RWPE2 (cell line): ENCODE data around the gene KAT2A.

Source experiments
- ATAC-seq: fragments of 200-7000 bp; cut with Tn5 transposase; 3 replicates; pipeline ENCODE4 v1.9.1; 2021; ENCODE audit warnings: low read depth
- DNase-seq: peaks from one replicate; pipeline ENCODE4 v3.0.0-alpha.2; 2020; ENCODE audit warnings: low spot score
- H3K27ac ChIP-seq: fragments of 450-650 bp; 2 replicates; pipeline ENCODE4 v1.5.1; 2017; ENCODE audit warnings: mild to moderate bottlenecking; ENCODE audit not compliant: poor library complexity, severe bottlenecking
- H3K27me3 ChIP-seq: fragments of 250-450 bp; sonication (Bioruptor Pico); 2 replicates; pipeline ENCODE4 v1.5.1; 2021; ENCODE audit warnings: mild to moderate bottlenecking, moderate library complexity; ENCODE audit not compliant: insufficient read depth, poor library complexity, severe bottlenecking
- H3K36me3 ChIP-seq: fragments of 250-450 bp; sonication (Bioruptor Pico); 2 replicates; pipeline ENCODE4 v1.5.1; 2020; ENCODE audit warnings: low read depth, mild to moderate bottlenecking, moderate library complexity
- H3K4me1 ChIP-seq: fragments of 250-450 bp; sonication (Bioruptor Pico); 2 replicates; pipeline ENCODE4 v1.5.1; 2021; ENCODE audit warnings: mild to moderate bottlenecking, moderate library complexity; ENCODE audit not compliant: insufficient read depth, poor library complexity, severe bottlenecking
- H3K4me3 ChIP-seq: fragments of 250-450 bp; sonication (Bioruptor Pico); 2 replicates; pipeline ENCODE4 v1.5.1; 2021; ENCODE audit warnings: mild to moderate bottlenecking, moderate library complexity; ENCODE audit not compliant: severe bottlenecking
- H3K9me3 ChIP-seq: fragments of 250-450 bp; sonication (Bioruptor Pico); 2 replicates; pipeline ENCODE4 v1.5.1; 2021; ENCODE audit warnings: mild to moderate bottlenecking, moderate library complexity; ENCODE audit not compliant: severe bottlenecking
- CTCF ChIP-seq: fragments of 450-650 bp; IDR thresholded peaks from one replicate; pipeline ENCODE4 v1.5.1; 2017; ENCODE audit warnings: mild to moderate bottlenecking, moderate library complexity; ENCODE audit not compliant: poor library complexity, severe bottlenecking

Gene KAT2A

GRCh38 chr17:42120770-42121769 is at the start of gene KAT2A:
TSS of gene KAT2A (minus strand) at chr17:42121367. CDS start at chr17:42121304, 63 bp downstream.
- DNase-seq (no peak), ATAC-seq (peak; percentile 91)
- peaks cover 7% of the 10 kb centered on the region for H3K4me1 ChIP-seq
- H3K27ac ChIP-seq = peak within 1 kb of the TSS; percentile 22
- peak within 1 kb of the TSS; percentile 36 for H3K4me3 ChIP-seq
- no peaks in the 10 kb centered on the region for H3K9me3 ChIP-seq
- TF ChIP-seq CTCF = no peak
- no peaks in the 10 kb centered on the region for H3K27me3 ChIP-seq
- H3K36me3 ChIP-seq = peaks cover 42% of the 10 kb centered on the region

GRCh38 chr17:42169351-42169750 is 48.2 kb upstream of the KAT2A start:
- no peak for TF ChIP-seq CTCF
- no peak for DNase-seq
- H3K9me3 ChIP-seq = no peaks in the 10 kb centered on the region
- H3K27me3 ChIP-seq = no peaks in the 10 kb centered on the region
- H3K27ac ChIP-seq = no peak overlapping the region
- H3K36me3 ChIP-seq = no peaks in the 10 kb centered on the region
- H3K4me3 ChIP-seq = no peak overlapping the region
- no peaks in the 10 kb centered on the region for H3K4me1 ChIP-seq
- ATAC-seq = no peak

GRCh38 chr17:42167807-42168206 is 46.6 kb upstream of the KAT2A start:
- no peak for TF ChIP-seq CTCF
- no peaks in the 10 kb centered on the region for H3K4me1 ChIP-seq
- no peaks in the 10 kb centered on the region for H3K9me3 ChIP-seq
- no peaks in the 10 kb centered on the region for H3K36me3 ChIP-seq
- ATAC-seq (no peak), DNase-seq (no peak)
- H3K27ac ChIP-seq = no peak overlapping the region
- H3K27me3 ChIP-seq = no peaks in the 10 kb centered on the region
- no peak overlapping the region for H3K4me3 ChIP-seq

- H3K9me3 ChIP-seq = no peaks in the 10 kb centered on the region
- H3K36me3 ChIP-seq = no peaks in the 10 kb centered on the region
- H3K4me1 ChIP-seq = no peaks in the 10 kb centered on the region
- no peak overlapping the region for H3K27ac ChIP-seq
- ATAC-seq (no peak), DNase-seq (no peak)
- TF ChIP-seq CTCF = no peak
- no peak overlapping the region for H3K4me3 ChIP-seq
- no peaks in the 10 kb centered on the region for H3K27me3 ChIP-seq
These were observed 45.1 kb upstream of the KAT2A start for GRCh38 chr17:42166196-42166763.

GRCh38 chr17:42165751-42166150 is 44.6 kb upstream of the KAT2A start:
- no peak for ATAC-seq
- H3K27ac ChIP-seq = no peak overlapping the region

More at GRCh38 chr17:42165751-42166150, 44.6 kb upstream of the KAT2A start:
- H3K4me1 ChIP-seq = no peaks in the 10 kb centered on the region
- no peak for TF ChIP-seq CTCF
- no peak for DNase-seq
- no peak overlapping the region for H3K4me3 ChIP-seq
- H3K27me3 ChIP-seq = no peaks in the 10 kb centered on the region
- H3K9me3 ChIP-seq = no peaks in the 10 kb centered on the region
- H3K36me3 ChIP-seq = no peaks in the 10 kb centered on the region
